GM19467 (cell line): ENCODE measurements around the gene KANK4.
"Not testable (repeated sequence)": the region's sequence is repeated elsewhere in the genome, so short reads cannot be mapped to it uniquely, and the experiment has no call there.

ENCODE experiments used
- ATAC-seq: cut with Tn5 transposase; IDR thresholded peaks from one replicate; pipeline ENCODE4 v1.9.1; 2021; ENCODE audit warnings: mild to moderate bottlenecking, moderate library complexity; ENCODE audit not compliant: unreplicated experiment

The KANK4 gene

DNA sequence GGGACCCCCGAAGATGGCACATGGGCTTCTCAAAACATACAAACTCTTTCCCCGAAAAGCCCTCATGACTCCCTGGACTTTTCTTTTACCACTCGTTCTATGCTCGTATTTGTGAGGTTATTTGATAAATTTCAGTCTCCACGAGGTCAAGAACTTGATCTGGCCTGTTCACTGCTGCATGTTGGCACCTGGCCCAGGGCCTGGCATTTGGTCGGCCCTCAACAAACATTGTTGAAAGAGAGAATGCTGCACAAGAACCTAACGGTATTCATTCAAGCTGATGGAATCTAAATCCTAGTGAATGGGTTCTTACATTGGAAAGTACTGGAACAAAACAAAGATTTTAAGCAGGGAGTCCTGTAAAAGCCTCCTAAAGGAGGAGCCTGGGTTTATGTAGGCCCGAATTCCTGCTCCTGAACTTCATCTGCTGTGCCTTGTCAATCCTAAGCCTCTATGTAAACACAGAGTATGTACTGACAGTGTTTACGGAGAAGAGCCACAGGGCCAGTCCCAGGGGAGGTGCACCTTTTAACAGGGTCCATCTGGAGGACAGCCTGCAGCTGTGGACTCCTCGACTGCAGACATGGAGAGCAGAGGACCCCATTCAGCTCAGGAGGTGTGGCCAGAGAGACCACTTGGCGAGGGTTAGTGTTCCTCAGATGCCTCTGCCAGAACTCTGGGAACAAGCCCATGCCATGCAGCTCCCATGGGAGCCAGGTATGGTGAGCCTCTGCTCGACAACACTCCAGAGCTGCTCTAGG, 77.7 kb downstream of the KANK4 start:
- ATAC-seq = no peak

DNA sequence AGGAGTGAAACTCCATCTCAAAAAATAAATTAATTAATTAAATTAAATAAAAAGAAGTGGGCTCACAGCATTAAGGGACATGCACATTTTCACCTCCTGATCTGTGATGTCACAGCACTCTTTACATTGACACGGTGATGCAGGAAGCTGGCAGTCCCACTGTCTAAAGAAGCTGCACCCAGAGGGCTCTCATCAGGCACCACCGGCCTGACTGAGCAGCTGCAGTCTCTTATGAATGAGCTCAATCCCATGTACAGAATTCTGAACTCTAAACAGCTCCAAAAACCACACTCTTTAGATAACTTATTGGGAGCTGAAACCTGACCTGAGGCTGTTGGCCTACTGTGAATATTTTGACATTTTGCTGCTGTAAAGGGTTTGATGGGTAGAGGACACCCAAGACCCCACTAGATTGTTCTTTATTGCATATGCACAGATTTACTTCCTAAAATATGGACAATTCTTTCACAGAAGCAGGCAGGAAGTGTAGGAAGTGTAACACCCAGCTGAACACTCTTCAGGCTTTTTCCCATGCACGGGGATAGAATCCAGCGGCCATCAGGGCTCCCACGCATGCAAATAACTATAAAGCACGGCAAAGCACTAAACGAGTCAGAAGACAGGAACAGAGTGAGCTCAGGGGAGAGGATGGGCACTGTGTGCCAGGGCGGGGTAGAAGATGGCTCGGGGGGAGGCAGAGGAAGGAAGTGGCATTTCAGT, 78.4 kb downstream of the KANK4 start:
- ATAC-seq = no peak

DNA sequence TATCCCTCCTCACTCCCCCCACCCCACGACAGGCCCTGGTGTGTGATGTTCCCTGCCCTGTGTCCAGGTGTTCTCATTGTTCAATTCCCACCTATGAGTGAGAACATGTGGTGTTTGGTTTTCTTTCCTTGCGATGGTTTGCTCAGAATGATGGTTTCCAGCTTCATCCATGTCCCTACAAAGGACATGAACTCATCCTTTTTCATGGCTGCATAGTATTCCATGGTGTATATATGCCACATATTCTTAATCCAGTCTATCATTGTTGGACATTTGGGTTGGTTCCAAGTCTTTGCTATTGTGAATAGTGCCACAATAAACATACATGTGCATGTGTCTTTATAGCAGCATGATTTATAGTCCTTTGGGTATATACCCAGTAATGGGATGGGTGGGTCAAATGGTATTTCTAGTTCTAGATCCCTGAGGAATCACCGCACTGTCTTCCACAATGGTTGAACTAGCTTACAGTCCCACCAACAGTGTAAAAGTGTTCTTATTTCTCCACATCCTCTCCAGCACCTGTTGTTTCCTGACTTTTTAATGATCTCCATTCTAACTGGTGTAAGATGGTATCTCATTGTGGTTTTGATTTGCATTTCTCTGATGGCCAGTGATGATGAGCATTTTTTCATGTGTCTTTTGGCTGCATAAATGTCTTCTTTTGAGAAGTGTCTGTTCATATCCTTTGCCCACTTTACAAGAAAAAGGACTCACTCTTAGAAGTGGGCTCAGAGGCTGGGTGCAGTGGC, 79.4 kb downstream of the KANK4 start:
- ATAC-seq = not testable (repeated sequence)

DNA sequence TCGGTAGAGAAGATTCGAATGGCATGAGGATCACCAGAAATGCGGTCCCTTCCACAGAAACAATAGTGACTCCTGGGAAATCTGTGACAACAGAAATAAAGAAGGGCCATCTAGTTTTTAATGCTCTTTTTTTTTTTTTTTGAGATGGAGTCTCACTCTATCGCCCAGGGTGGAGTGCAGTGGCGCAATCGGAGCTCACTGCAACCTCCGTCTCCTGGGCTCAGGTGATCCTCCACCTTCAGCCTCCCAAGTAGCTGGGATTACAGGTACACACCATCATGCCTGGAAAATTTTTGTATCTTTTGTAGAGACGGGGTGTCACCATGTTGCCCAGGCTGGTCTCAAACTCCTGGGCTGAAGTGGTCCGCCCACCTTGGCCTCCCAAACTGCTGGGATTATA, 80.7 kb downstream of the KANK4 start:
- no peak for ATAC-seq

DNA sequence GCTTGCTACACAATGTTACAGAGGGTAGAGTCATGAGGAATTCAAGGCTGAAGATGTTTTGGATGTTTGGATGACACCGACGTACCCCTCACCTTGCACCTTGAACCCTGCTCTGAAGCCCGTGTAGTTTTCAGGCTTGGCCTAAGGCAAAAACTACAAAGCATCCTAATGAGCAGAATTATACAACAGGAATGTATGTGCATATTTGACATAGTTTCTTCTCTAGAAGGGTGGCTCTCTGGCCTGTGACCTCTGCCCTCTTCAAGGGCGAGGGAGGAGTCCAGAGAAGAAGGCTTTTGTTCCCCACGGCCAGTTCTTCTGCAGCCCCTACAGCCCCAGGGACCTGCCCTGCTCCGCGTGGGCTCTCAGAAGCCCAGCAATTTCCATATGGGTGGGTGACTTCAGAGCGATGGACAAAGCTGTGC, 81.3 kb downstream of the KANK4 start:
- ATAC-seq = no peak

DNA sequence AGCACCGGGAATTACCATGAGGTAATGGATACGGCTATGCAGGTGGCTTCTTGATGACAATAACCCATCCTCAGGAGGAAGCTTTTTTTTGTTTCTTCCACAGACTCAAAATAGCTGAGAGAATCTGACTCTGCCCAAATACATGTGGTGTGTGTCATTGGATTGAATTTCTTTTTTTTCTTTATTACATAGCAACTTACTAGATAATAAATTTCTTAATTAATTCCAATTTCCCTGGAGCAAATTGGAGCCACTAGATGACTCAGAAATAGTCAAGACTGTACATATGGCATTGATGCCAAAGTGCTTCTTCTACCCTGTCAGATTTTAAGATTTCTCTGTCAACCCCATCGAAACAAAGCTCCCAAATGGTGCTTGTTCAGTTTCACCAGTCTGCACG, 81.9 kb downstream of the KANK4 start:
- no peak for ATAC-seq

DNA sequence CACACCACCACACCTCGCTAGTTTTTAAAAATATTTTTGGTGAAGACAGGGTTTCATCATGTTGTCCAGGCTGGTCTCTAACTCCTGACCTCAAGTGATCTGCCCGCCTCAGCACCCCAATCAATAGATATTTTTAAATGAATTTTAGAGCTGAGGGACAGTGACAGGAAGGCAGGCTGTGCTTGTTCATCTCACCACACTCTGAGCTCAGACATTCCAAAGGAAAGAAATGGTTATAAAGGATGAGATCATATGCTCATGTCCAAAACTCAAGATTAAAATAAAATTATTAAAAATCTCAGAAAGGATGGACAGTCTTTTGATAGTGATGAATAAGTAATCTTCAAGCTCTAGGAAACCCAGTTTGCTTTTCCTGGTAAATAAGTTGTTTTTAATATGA, 83.7 kb downstream of the KANK4 start:
- no peak for ATAC-seq

DNA sequence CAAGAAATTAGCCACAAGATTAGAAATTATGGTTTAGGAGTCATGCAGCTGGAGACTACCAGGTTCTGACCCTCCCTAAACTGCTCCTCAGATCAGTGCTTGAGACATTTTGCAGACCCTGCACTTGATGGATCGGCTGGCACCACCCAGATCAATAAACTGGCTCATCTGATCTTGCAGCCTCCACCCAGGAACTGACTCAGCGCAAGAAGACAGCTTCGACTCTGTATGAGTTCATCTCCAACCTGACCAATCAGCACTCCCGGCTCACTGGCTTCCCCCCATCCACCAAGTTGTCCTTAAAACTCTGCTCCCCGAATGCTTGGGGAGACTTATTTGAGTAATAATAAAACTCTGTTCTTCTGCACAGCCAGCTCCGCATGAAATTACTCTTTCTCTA, 84.5 kb downstream of the KANK4 start:
- ATAC-seq = no peak

- no peak for ATAC-seq
These were observed 85.2 kb downstream of the KANK4 start for GRCh38 chr1:62233926-62234450.

DNA sequence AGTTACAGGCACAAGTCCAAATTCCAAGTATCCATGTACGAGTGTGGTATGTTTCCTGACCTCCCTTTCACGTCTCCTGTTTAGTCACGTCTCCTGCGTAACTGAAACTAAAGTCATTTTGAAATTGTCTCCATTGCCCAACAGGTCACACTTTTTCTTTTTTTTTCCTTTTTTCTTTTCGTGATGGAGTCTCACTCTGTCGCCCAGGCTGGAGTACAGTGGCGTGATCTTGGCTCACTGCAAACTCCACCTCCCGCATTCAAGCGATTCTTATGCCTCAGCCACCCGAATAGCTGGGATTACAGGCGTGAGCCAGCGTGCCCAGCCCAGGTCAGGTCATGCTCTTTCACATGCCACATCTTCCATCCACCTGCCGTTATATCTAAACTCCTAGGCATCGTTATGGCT, 86.4 kb downstream of the KANK4 start:
- no peak for ATAC-seq

DNA sequence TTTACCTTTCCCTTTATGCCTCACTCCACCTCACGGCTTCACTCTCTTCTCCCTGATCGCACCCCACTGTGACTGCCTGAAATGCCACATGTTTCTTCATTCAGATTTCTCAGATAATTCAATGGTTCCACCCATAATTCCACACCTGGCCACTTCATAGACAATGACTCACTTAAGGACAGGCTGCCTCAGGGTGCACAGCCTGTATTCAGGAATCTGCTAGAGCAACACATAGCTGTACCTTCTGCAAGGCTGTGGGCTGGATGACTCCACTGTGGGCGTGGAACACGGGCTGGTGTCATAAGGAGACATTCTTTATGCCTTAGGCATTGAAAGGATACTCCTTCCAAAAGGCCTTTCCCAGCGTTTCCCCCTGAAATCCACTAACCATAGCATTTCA, 88.5 kb downstream of the KANK4 start:
- ATAC-seq = no peak

DNA sequence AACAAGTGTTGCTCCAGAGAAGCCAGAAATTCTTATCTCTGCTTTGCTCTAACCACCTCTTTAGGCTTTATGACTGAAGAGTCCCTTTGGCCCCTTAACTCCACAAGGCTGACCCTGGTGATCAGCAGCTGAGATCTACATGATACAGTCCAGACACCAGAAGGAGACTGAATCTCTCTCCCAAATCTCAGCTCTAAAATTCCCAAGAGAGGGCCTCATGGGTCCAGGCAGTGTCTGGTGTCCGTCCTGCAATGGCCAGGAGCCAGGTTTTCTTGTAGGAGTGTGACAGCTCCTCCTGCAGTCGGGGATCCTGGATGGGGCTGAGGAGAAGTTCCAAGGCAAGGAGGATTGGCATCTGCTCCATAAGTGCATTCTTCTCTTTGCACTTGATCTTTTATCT, 89.3 kb downstream of the KANK4 start:
- no peak for ATAC-seq

DNA sequence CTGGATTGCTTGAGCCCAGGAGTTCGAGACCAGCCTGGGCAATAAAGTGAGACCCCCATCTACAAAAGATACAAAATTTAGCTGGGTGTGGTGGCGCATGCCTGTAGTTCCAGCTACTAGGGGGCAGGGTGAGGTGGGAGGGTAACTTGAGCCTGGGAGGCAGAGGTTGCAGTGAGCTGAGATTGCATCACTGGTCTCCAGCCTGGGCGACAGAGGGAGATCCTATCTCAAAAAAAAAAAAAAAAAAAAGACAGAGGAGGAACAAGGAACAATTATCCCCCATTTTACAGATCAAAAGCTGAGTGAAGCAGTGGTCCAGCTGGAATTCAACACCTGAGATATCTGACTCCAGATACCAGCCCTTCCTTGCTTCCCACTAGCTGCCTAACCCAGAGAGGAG, 89.8 kb downstream of the KANK4 start:
- no peak for ATAC-seq

GRCh38 chr1:62228883-62229187, 90.4 kb downstream of the KANK4 start:
- no peak for ATAC-seq

GRCh38 chr1:62228136-62228882, 90.9 kb downstream of the KANK4 start:
- no peak for ATAC-seq

GRCh38 chr1:62227496-62227895, 91.7 kb downstream of the KANK4 start:
- no peak for ATAC-seq

DNA sequence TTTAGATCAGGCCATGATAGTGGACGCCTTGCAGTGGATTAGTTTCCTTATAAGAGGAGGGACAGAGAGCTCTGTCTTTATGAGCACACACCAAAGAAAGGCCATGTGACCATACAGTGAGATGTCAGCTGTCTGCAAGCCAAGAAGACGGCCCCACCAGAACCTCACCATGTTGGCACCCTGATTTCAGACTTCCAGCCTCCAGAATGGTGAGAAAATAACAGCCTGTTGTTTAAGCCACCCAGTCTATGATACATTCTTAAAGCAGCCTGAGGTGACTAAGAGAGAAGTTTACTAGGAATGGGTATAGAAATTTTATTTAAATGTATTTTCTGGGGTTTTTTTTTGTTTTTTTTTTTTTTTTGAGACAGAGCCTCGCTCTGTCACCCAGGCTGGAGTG, 95.1 kb downstream of the KANK4 start:
- ATAC-seq = no peak

- ATAC-seq = no peak
These were observed 96.9 kb downstream of the KANK4 start for GRCh38 chr1:62222321-62222720.

DNA sequence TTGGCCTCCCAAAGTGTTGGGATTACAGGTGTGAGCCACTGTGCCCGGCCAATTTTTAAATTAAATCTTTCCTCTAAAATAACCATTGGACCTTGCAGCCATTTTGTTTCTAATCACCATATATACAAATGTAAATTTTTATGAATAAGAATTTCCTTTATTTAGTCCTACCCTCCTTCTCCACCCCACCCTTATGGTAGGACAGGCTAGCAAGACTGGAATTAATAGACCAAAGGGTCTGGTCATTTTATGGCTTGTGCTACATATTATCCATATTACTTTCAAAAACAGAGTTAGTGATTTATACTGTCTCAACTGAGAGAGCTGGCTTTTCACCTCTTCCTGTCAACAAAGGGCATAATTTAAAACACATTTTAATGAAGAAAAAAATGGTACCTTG, 98.1 kb downstream of the KANK4 start:
- no peak for ATAC-seq

- not testable (repeated sequence) for ATAC-seq
These were observed 98.8 kb downstream of the KANK4 start for GRCh38 chr1:62220456-62220855.

DNA sequence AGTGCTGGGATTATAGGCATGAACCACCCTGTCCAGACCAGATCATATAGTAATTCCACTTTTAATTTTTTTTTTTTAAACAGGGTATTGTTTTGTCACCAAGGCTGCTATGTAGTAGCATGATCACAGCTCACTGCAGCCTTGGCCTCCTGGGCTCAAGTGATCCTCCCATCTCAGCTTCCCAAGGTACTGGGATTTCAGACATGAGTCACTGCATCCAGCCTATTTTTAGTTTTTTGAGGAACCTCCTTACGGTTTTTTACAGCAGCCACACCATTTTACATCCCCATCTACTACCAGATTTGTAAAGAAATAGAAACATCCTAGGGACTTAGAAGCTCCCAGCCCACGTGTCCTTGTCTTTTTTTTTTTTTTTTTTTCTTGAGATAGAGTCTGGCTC, 100.6 kb downstream of the KANK4 start:
- ATAC-seq = no peak
